Prostate gland (tissue), 2 donors: ENCODE data around the gene GALNT2. TPM values are rescaled to one million over a fixed set of nuclear protein-coding genes. Genes with fewer than 3 reads are reported as not detected.

Experiments used
- DNase-seq: peaks from one replicate; pipeline ENCODE4 v3.0.0-alpha.2; 2019; ENCODE audit warnings: low spot score
- H3K27ac ChIP-seq, 2 donors: fragments of 200-600 bp; sonication (generic); 2 replicates each; pipeline ENCODE4 v1.5.1; 2017 to 2019
- H3K27me3 ChIP-seq: fragments of 200-600 bp; sonication (generic); replicated peaks from 2 replicates; pipeline ENCODE4 v1.5.1; 2019; ENCODE audit not compliant: insufficient read depth
- H3K36me3 ChIP-seq, 2 donors: fragments of 200-600 bp; sonication (generic); 1 replicate in 1 of 2; 2 replicates in 1 of 2; pipeline versions ENCODE4 v1.5.1 to v1.8.1; 2017 to 2019
- H3K4me1 ChIP-seq: fragments of 200-600 bp; sonication (generic); replicated peaks from 2 replicates; pipeline ENCODE4 v1.5.1; 2019
- H3K4me3 ChIP-seq, 2 donors: fragments of 200-600 bp; sonication (generic); 2 replicates each; pipeline ENCODE4 v1.5.1; 2017 to 2019
- H3K9me3 ChIP-seq: fragments of 200-600 bp; sonication (generic); 2 replicates; pipeline ENCODE4 v1.5.1; 2017
- CTCF ChIP-seq, 4 experiments: fragments of 200-600 bp in 2 of 4; fragments of 450-650 bp in 2 of 4; sonication (generic) in 2 of 4; IDR thresholded peaks; 1 replicate in 3 of 4; 2 replicates in 1 of 4; pipeline ENCODE4 v1.5.1; 2016 to 2019; ENCODE audit warnings: antibody characterized with exemption in 4 of 4, mild to moderate bottlenecking in 2 of 4, moderate library complexity in 2 of 4
- POLR2A ChIP-seq: fragments of 450-650 bp; IDR thresholded peaks from one replicate; pipeline ENCODE4 v1.6.1; 2016; ENCODE audit warnings: antibody characterized with exemption, mild to moderate bottlenecking
- POLR2AphosphoS5 ChIP-seq: sonication (generic); formaldehyde crosslinking; IDR thresholded peaks from one replicate; pipeline ENCODE4 v1.6.1; 2017; ENCODE audit warnings: antibody characterized with exemption
- WGBS: methylation state at CpG from one replicate; pipeline ENCODE4 v1.1.5; 2018; 5-methylcytosine and 5-hydroxymethylcytosine counted together
- intact Hi-C: fragments of 100-400 bp; cut with DNase I; formaldehyde crosslinking; loops from one replicate; pipeline ENCODE4 v1.14.2; 2022
- total RNA-seq, 2 donors: library from RNA; depleted of rRNA; stranded (reverse); fragments of >200 nt; gene quantifications; one replicate each; pipeline ENCODE4 v1.1.0, GENCODE V29; 2016

Gene GALNT2
- total RNA-seq, 2 donors from 2014 or later, result 34.1 to 125 TPM

- Histone ChIP-seq H3K27ac (no peak overlapping the region), H3K4me1 (no peaks in the 10 kb centered on the region), H3K36me3 (no peaks in the 10 kb centered on the region), H3K9me3 (no peaks in the 10 kb centered on the region), H3K27me3 (no peaks in the 10 kb centered on the region), H3K4me3 (no peak overlapping the region)
- DNase-seq, result no peak
- intact Hi-C loops, result no loop called here
- WGBS, result 96% methylated on average over 5 of the region's 5 CpGs
- TF ChIP-seq POLR2A, result no peak
- no peak for TF ChIP-seq POLR2AphosphoS5
- no peak for TF ChIP-seq CTCF (IDR thresholded peaks at IDR 0.05)
Measured at GRCh38 chr1:230026572-230026971, 40.5 kb upstream of the GALNT2 start.

DNA sequence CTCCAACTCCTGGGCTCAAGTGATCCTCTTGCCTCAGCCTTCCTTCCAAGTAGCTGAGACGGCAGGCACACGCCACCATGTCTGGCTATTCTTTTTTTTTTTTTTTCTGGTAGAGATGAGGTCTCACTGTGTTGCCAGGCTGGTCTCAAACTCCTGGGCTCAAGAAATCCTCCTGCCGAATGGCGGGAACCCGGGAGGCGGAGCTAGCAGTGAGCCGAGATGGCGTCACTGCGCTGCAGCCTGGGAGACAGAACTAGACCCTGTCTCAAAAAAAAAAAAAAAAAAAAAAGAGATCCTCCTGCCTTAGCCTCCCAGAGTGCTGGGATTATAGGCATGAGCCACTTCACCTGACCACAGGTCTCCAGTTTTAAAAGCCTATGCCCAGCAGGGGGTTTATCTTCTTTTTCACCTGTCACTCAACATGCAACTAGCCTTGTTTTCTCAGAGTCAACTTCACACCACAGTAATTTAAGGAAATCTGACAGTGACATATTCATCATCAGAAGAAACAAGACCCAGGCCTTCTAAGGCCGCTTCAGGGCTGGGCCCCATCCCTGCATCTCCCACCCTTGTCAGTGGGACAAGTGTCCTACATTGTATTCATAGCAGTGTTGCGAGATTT lies 38.3 kb upstream of the GALNT2 start:
- intact Hi-C loops, result no loop called here
- Histone ChIP-seq H3K9me3 (no peaks in the 10 kb centered on the region), H3K27me3 (no peaks in the 10 kb centered on the region), H3K36me3 (no peaks in the 10 kb centered on the region), H3K27ac (no peak overlapping the region), H3K4me1 (no peaks in the 10 kb centered on the region), H3K4me3 (no peak overlapping the region)
- 91% methylated on average over 11 of the region's 11 CpGs for WGBS
- TF ChIP-seq POLR2A, result no peak
- TF ChIP-seq CTCF (IDR thresholded peaks at IDR 0.05), result no peak
- TF ChIP-seq POLR2AphosphoS5, result no peak
- DNase-seq, result no peak

- Histone ChIP-seq H3K36me3 (no peaks in the 10 kb centered on the region), H3K27me3 (no peaks in the 10 kb centered on the region), H3K4me3 (no peak overlapping the region), H3K9me3 (no peaks in the 10 kb centered on the region), H3K4me1 (no peaks in the 10 kb centered on the region), H3K27ac (no peak overlapping the region)
- no peak for DNase-seq
- TF ChIP-seq CTCF (IDR thresholded peaks at IDR 0.05), result no peak
- no peak for TF ChIP-seq POLR2A
- TF ChIP-seq POLR2AphosphoS5, result no peak
- intact Hi-C loops, result no loop called here
- 63% methylated on average over 14 of the region's 14 CpGs for WGBS
Measured at GRCh38 chr1:230029244-230029941, 37.6 kb upstream of the GALNT2 start.

- intact Hi-C loops, result no loop called here
- Histone ChIP-seq H3K4me3 (no peak overlapping the region), H3K27me3 (no peaks in the 10 kb centered on the region), H3K36me3 (no peaks in the 10 kb centered on the region), H3K27ac (no peak overlapping the region), H3K4me1 (no peaks in the 10 kb centered on the region), H3K9me3 (no peaks in the 10 kb centered on the region)
- DNase-seq, result no peak
- no peak for TF ChIP-seq POLR2A
- TF ChIP-seq POLR2AphosphoS5, result no peak
- no peak for TF ChIP-seq CTCF (IDR thresholded peaks at IDR 0.05)
- WGBS, result 90% methylated on average over 2 of the region's 2 CpGs
Measured at GRCh38 chr1:230030122-230030821, 36.8 kb upstream of the GALNT2 start.
